Sigmoid colon (tissue), 4 donors: ENCODE data around the gene SLC39A11.

Experiments used
- EP300 ChIP-seq, 4 donors: sonication (generic); formaldehyde crosslinking; IDR thresholded peaks; one replicate each; pipeline ENCODE4 v1.6.1; 2017; ENCODE audit warnings: antibody characterized with exemption in 4 of 4
- POLR2A ChIP-seq, 2 donors: fragments of 450-650 bp; IDR thresholded peaks; one replicate each; pipeline ENCODE4 v1.6.1; 2016; ENCODE audit warnings: antibody characterized with exemption in 2 of 2, mild to moderate bottlenecking in 2 of 2, moderate library complexity in 2 of 2
- POLR2AphosphoS5 ChIP-seq, 4 donors: sonication (generic); formaldehyde crosslinking; IDR thresholded peaks; one replicate each; pipeline ENCODE4 v1.6.1; 2017; ENCODE audit warnings: antibody characterized with exemption in 4 of 4
- TF ChIP-seq, protein P1 (sequence below), 4 experiments: fragments of 450-650 bp in 3 of 4; fragments of 200-600 bp in 1 of 4; IDR thresholded peaks; one replicate each; pipeline ENCODE4 v1.5.1; 2016 to 2019; ENCODE audit warnings: antibody characterized with exemption in 4 of 4, mild to moderate bottlenecking in 3 of 4, moderate library complexity in 2 of 4

DNA sequence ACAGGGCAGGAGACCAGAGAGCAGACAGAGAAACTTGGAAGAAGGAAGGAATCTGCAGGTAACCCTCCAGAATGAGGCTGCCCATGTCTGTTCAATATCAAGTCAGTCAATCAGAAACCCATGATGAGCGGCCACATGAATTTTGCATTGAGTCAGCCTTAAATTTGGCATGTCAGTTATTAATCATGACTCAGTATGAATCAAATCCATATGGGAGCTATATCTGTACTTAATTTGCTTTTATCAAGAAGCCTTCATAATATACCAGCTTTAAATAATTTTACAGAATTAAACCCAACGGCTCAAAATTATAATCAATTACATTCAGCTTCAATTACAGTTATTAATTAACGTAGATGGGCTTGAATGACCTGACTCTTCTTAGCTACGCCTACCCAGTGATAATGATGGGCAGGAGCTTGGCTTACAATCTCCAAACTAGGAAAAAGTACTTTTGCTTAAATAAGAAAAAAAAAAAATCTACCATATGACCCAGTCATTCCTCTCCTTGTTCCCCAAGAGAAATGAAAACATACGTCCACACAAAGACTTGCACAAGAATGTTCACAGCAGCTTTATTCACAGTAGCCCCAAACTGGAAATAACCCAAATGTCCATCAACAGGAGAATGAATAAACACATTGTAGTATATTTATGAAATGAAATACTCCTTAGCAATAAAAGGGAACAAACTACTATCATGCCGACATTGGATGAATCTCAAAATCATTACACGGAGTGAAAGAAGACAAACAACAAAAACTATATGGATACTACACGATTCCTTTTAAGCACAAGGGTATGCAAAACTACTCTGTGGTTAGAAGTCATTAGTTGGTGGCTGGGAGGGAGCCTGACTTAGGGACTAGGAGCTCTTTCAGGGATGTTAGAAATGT, 48.6 kb downstream of the SLC39A11 start:
- TF ChIP-seq, protein P1, sequence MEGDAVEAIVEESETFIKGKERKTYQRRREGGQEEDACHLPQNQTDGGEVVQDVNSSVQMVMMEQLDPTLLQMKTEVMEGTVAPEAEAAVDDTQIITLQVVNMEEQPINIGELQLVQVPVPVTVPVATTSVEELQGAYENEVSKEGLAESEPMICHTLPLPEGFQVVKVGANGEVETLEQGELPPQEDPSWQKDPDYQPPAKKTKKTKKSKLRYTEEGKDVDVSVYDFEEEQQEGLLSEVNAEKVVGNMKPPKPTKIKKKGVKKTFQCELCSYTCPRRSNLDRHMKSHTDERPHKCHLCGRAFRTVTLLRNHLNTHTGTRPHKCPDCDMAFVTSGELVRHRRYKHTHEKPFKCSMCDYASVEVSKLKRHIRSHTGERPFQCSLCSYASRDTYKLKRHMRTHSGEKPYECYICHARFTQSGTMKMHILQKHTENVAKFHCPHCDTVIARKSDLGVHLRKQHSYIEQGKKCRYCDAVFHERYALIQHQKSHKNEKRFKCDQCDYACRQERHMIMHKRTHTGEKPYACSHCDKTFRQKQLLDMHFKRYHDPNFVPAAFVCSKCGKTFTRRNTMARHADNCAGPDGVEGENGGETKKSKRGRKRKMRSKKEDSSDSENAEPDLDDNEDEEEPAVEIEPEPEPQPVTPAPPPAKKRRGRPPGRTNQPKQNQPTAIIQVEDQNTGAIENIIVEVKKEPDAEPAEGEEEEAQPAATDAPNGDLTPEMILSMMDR (IDR thresholded peaks at IDR 0.05), result no peak
- TF ChIP-seq POLR2A (IDR thresholded peaks at IDR 0.05), result no peak
- TF ChIP-seq EP300 (IDR thresholded peaks at IDR 0.05), result no peak
- TF ChIP-seq POLR2AphosphoS5 (IDR thresholded peaks at IDR 0.05), result no peak
